H9 (cell line): ENCODE data around the gene STAP2. TPM values are rescaled to one million over a fixed set of nuclear protein-coding genes. Genes with fewer than 3 reads are reported as not detected.
"Not testable (repeated sequence)": the region's sequence is repeated elsewhere in the genome, so short reads cannot be mapped to it uniquely, and the experiment has no call there.

Experiments used
- DNase-seq: peaks from one replicate; pipeline ENCODE4 v3.0.0-alpha.2; 2017
- H2AFZ ChIP-seq: one replicate; pipeline ENCODE4 v1.6.1; 2013; ENCODE audit warnings: mild to moderate bottlenecking, low read length, control low read depth, moderate library complexity
- H2AK5ac ChIP-seq: 2 replicates; pipeline ENCODE4 v1.6.1; 2013; ENCODE audit warnings: low read length, control low read depth, mixed read lengths; ENCODE audit not compliant: insufficient read length
- H2BK120ac ChIP-seq: one replicate; pipeline ENCODE4 v1.6.1; 2013; ENCODE audit warnings: low read depth, mild to moderate bottlenecking, low read length, control low read depth, inconsistent platforms; ENCODE audit not compliant: poor library complexity, severe bottlenecking
- H2BK12ac ChIP-seq: 2 replicates; pipeline ENCODE4 v1.6.1; 2013; ENCODE audit warnings: low read length, control low read depth, mixed read lengths, low read depth; ENCODE audit not compliant: insufficient read length
- H2BK15ac ChIP-seq: 2 replicates; pipeline ENCODE4 v1.6.1; 2013; ENCODE audit warnings: low read depth, low read length, control low read depth
- H2BK20ac ChIP-seq: one replicate; pipeline ENCODE4 v1.6.1; 2013; ENCODE audit warnings: low read depth, mild to moderate bottlenecking, low read length, control low read depth, inconsistent platforms; ENCODE audit not compliant: poor library complexity, severe bottlenecking
- H2BK5ac ChIP-seq: 2 replicates; pipeline ENCODE4 v1.6.1; 2013; ENCODE audit warnings: low read length, control low read depth, mixed read lengths; ENCODE audit not compliant: insufficient read length
- H3K14ac ChIP-seq: 2 replicates; pipeline ENCODE4 v1.6.1; 2013; ENCODE audit warnings: low read length, control low read depth; ENCODE audit not compliant: insufficient read depth
- H3K18ac ChIP-seq: 2 replicates; pipeline ENCODE4 v1.6.1; 2013; ENCODE audit warnings: low read depth, mild to moderate bottlenecking, mixed read lengths, low read length, control low read depth; ENCODE audit not compliant: insufficient read length
- H3K23ac ChIP-seq: 2 replicates; pipeline ENCODE4 v1.6.1; 2013; ENCODE audit warnings: low read length, control low read depth, mixed read lengths, low read depth; ENCODE audit not compliant: insufficient read length
- H3K23me2 ChIP-seq: 2 replicates; pipeline ENCODE4 v1.6.1; 2013; ENCODE audit warnings: low read depth, mild to moderate bottlenecking, mixed read lengths, low read length, control low read depth; ENCODE audit not compliant: insufficient read length, poor library complexity, severe bottlenecking
- H3K27ac ChIP-seq: 2 replicates; pipeline ENCODE4 v1.5.1; 2013; ENCODE audit warnings: low read length, control low read depth, mixed read lengths, low read depth; ENCODE audit not compliant: insufficient read length
- H3K27me3 ChIP-seq: 2 replicates; pipeline ENCODE4 v1.6.1; 2013; ENCODE audit warnings: low read length, control low read depth, inconsistent platforms; ENCODE audit not compliant: insufficient read depth
- H3K4ac ChIP-seq: 2 replicates; pipeline ENCODE4 v1.6.1; 2013; ENCODE audit warnings: low read depth, mild to moderate bottlenecking, control low read depth, inconsistent platforms, low read length, moderate library complexity
- H3K4me1 ChIP-seq: 2 replicates; pipeline ENCODE4 v1.6.1; 2013; ENCODE audit warnings: low read length, control low read depth, inconsistent platforms; ENCODE audit not compliant: insufficient read depth
- H3K4me2 ChIP-seq: 2 replicates; pipeline ENCODE4 v1.6.1; 2013; ENCODE audit warnings: low read length, control low read depth, mixed read lengths; ENCODE audit not compliant: insufficient read length, insufficient read depth
- H3K56ac ChIP-seq: 2 replicates; pipeline ENCODE4 v1.6.1; 2013; ENCODE audit warnings: low read depth, mild to moderate bottlenecking, mixed read lengths, low read length, control low read depth; ENCODE audit not compliant: insufficient read length
- H3K79me1 ChIP-seq: 2 replicates; pipeline ENCODE4 v1.6.1; 2013; ENCODE audit warnings: low read depth, mild to moderate bottlenecking, moderate library complexity, low read length, control low read depth, inconsistent platforms; ENCODE audit not compliant: insufficient read depth, poor library complexity, severe bottlenecking
- H3K79me2 ChIP-seq: 2 replicates; pipeline ENCODE4 v1.6.1; 2013; ENCODE audit warnings: low read length, control low read depth, inconsistent platforms; ENCODE audit not compliant: insufficient read depth
- H3K9ac ChIP-seq: 2 replicates; pipeline ENCODE4 v1.6.1; 2013; ENCODE audit warnings: low read length, control low read depth, mixed read lengths; ENCODE audit not compliant: insufficient read length; ENCODE audit errors: extremely low read depth
- H3K9me3 ChIP-seq: one replicate; pipeline ENCODE4 v1.6.1; 2013; ENCODE audit warnings: low read depth, low read length, inconsistent platforms; ENCODE audit not compliant: control insufficient read depth
- H3T11ph ChIP-seq: one replicate; pipeline ENCODE4 v1.6.1; 2013; ENCODE audit warnings: mild to moderate bottlenecking, low read length, control low read depth, inconsistent platforms
- H4K20me1 ChIP-seq: one replicate; pipeline ENCODE4 v1.6.1; 2013; ENCODE audit not compliant: control insufficient read depth, insufficient read length, insufficient read depth
- H4K5ac ChIP-seq: 2 replicates; pipeline ENCODE4 v1.6.1; 2013; ENCODE audit warnings: low read depth, mild to moderate bottlenecking, mixed read lengths, low read length, control low read depth; ENCODE audit not compliant: insufficient read length
- H4K8ac ChIP-seq: replicated peaks from 2 replicates; pipeline ENCODE4 v1.6.1; 2013; ENCODE audit warnings: low read length, control low read depth, mixed read lengths, low read depth; ENCODE audit not compliant: insufficient read length
- H4K91ac ChIP-seq: 2 replicates; pipeline ENCODE4 v1.6.1; 2013; ENCODE audit warnings: low read depth, mild to moderate bottlenecking, moderate library complexity, mixed read lengths, low read length, control low read depth; ENCODE audit not compliant: insufficient read length
- H3K27ac Mint-ChIP-seq, 3 experiments: 2 replicates in 2 of 3; 3 replicates in 1 of 3; pipeline ENCODE4 v1.8.0; 2020 to 2021; ENCODE audit warnings: mixed read lengths in 3 of 3, mild to moderate bottlenecking in 1 of 3, moderate library complexity in 1 of 3
- H3K27me3 Mint-ChIP-seq: 2 replicates; pipeline ENCODE4 v1.8.0; 2021; ENCODE audit warnings: low read depth, mild to moderate bottlenecking, moderate library complexity, mixed read lengths
- H3K36me3 Mint-ChIP-seq, 3 experiments: 2 replicates in 2 of 3; 3 replicates in 1 of 3; pipeline ENCODE4 v1.8.0; 2020 to 2021; ENCODE audit warnings: low read depth in 3 of 3, mixed read lengths in 3 of 3; ENCODE audit not compliant: insufficient read depth in 1 of 3
- H3K4me1 Mint-ChIP-seq, 2 experiments: 2 replicates each; pipeline ENCODE4 v1.8.0; 2020; ENCODE audit warnings: mixed read lengths in 2 of 2
- H3K4me3 Mint-ChIP-seq, 2 experiments: 2 replicates in 1 of 2; 3 replicates in 1 of 2; pipeline ENCODE4 v1.8.0; 2020 to 2021; ENCODE audit warnings: mild to moderate bottlenecking in 2 of 2, mixed read lengths in 2 of 2, moderate library complexity in 1 of 2
- H3K9me3 Mint-ChIP-seq, 2 experiments: 2 replicates in 1 of 2; 3 replicates in 1 of 2; pipeline ENCODE4 v1.8.0; 2020; ENCODE audit warnings: mild to moderate bottlenecking in 2 of 2, mixed read lengths in 2 of 2, moderate library complexity in 1 of 2
- WGBS: extraction: QIAGEN DNeasy Blood & Tissue Kit; methylation state at CpG from one replicate; pipeline ENCODE4 v1.1.7; 2013; ENCODE audit warnings: missing lambda C conversion rate, low lambda C conversion rate, mixed read lengths; ENCODE audit not compliant: insufficient read length; ENCODE audit errors: extremely low coverage; 5-methylcytosine and 5-hydroxymethylcytosine counted together
- total RNA-seq: library from RNA; stranded (reverse); gene quantifications from 2 replicates; pipeline ENCODE4 v1.2.1, GENCODE V29; 2021
- TF ChIP-seq, protein P1 (sequence below): fragments of 200-600 bp; sonication (generic); conservative IDR thresholded peaks from 3 replicates; pipeline ENCODE4 v1.8.0; 2021; ENCODE audit warnings: antibody characterized with exemption, mild to moderate bottlenecking

Gene STAP2
- total RNA-seq, 1 experiment from 2014 or later: 20.2 TPM

DNA sequence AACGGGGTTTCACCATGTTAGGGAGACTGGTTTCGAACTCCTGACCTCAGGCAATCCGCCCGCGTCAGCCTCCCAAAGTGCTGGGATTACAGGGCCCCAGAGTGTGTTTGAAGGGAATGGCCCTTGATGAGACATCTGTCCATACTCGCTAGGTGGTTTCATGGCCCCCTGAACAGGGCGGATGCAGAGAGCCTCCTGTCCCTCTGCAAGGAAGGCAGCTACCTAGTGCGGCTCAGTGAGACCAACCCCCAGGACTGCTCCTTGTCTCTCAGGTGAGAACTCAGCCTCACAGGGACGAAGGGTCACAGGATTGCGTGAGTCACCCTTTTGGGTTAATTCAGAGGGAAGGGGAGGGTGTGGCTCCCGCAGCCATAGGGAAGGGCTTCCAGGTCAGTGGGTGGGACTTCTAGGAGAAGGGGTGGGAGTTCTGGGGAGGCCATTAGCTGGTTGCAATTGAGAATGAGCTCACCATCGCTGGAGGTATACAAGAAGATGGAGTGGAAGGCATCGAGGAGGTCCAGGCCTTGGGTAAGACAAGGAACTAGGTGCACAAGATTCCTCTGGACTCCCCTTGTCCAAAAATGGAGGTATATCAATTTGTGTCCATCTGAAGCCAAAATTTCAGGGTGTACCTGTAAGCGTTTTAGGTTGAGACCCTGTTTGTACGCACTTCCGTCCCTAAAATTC lies 50.4 kb downstream of the STAP2 start:
- DNase-seq: peak; percentile 78
- Mint-ChIP-seq H3K9me3 (no peaks in the 10 kb centered on the region; a peak in 1 of 5 replicates), H3K27me3 (peaks cover 26% of the 10 kb centered on the region), H3K4me1 (peaks cover 2 to 16% of the 10 kb centered on the region in 2 experiments), H3K4me3 (no peak overlapping the region; a peak in 1 of 5 replicates), H3K27ac (no peak overlapping the region; a peak in 1 of 7 replicates), H3K36me3 (no peaks in the 10 kb centered on the region)
- H3K56ac ChIP-seq: no peak overlapping the region
- H4K20me1 ChIP-seq: no peaks in the 10 kb centered on the region
- H2BK15ac ChIP-seq: no peak overlapping the region
- H3K27me3 ChIP-seq: no peaks in the 10 kb centered on the region
- no peak overlapping the region for H4K5ac ChIP-seq
- H2BK12ac ChIP-seq: no peak overlapping the region
- H2BK5ac ChIP-seq: no peak overlapping the region
- H3K79me1 ChIP-seq: no peaks in the 10 kb centered on the region
- no peak overlapping the region for H3K23ac ChIP-seq
- no CpG with 5 or more reads among the region's 16 CpGs for WGBS
- no peak overlapping the region for H2BK120ac ChIP-seq
- no peak overlapping the region for H3T11ph ChIP-seq
- H3K4me2 ChIP-seq: no peak overlapping the region
- H3K14ac ChIP-seq: no peak overlapping the region
- H3K79me2 ChIP-seq: no peaks in the 10 kb centered on the region
- no peak overlapping the region for H3K4ac ChIP-seq
- no peaks in the 10 kb centered on the region for H3K4me1 ChIP-seq
- H4K91ac ChIP-seq: no peak overlapping the region
- H2AFZ ChIP-seq: no peak overlapping the region
- H2BK20ac ChIP-seq: no peak overlapping the region
- no peak overlapping the region for H4K8ac ChIP-seq
- no peak overlapping the region for H3K27ac ChIP-seq
- H3K9ac ChIP-seq: no peak overlapping the region
- H3K18ac ChIP-seq: no peak overlapping the region
- no peak overlapping the region for H2AK5ac ChIP-seq
- no peaks in the 10 kb centered on the region for H3K23me2 ChIP-seq
- TF ChIP-seq, protein P1, sequence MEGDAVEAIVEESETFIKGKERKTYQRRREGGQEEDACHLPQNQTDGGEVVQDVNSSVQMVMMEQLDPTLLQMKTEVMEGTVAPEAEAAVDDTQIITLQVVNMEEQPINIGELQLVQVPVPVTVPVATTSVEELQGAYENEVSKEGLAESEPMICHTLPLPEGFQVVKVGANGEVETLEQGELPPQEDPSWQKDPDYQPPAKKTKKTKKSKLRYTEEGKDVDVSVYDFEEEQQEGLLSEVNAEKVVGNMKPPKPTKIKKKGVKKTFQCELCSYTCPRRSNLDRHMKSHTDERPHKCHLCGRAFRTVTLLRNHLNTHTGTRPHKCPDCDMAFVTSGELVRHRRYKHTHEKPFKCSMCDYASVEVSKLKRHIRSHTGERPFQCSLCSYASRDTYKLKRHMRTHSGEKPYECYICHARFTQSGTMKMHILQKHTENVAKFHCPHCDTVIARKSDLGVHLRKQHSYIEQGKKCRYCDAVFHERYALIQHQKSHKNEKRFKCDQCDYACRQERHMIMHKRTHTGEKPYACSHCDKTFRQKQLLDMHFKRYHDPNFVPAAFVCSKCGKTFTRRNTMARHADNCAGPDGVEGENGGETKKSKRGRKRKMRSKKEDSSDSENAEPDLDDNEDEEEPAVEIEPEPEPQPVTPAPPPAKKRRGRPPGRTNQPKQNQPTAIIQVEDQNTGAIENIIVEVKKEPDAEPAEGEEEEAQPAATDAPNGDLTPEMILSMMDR: no peak
- H3K9me3 ChIP-seq: no peaks in the 10 kb centered on the region

DNA sequence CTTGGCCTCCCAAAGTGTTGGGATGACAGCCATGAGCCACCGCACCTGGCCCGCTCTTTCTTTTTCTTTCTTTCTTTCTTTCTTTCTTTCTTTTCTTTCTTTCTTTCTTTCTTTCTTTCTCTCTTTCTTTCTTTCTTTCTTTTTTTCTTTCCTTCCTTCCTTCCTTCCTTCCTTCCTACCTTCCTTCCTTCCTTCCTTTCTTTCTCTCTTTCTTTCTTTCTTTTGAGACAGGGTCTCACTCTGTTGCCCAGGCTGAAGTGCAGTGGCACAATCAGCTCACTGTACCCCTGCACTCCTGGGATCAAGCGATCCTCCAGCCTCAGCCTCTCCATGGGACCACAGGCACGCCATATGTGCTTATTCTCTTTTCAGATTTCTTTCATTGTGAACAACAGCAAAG lies 52.5 kb downstream of the STAP2 start:
- H4K5ac ChIP-seq, H3K9me3 Mint-ChIP-seq, H3T11ph ChIP-seq, H3K4ac ChIP-seq, H3K27me3 ChIP-seq, H3K56ac ChIP-seq, H3K23me2 ChIP-seq, H3K4me3 Mint-ChIP-seq, H4K91ac ChIP-seq, H3K9ac ChIP-seq, H3K79me1 ChIP-seq, H2BK5ac ChIP-seq, H3K79me2 ChIP-seq, H3K27ac ChIP-seq, H4K8ac ChIP-seq, H2BK20ac ChIP-seq, H3K4me1 ChIP-seq, H2BK15ac ChIP-seq, H4K20me1 ChIP-seq, H2AK5ac ChIP-seq, H3K23ac ChIP-seq, H3K9me3 ChIP-seq, DNase-seq, H3K14ac ChIP-seq, H3K36me3 Mint-ChIP-seq, H3K18ac ChIP-seq, H2BK12ac ChIP-seq, H2AFZ ChIP-seq, H3K4me2 ChIP-seq, H3K27ac Mint-ChIP-seq, H2BK120ac ChIP-seq: not testable (repeated sequence)
- H3K4me1 Mint-ChIP-seq: peaks cover 2 to 15% of the 10 kb centered on the region in 2 experiments
- no CpG with 5 or more reads among the region's 4 CpGs for WGBS
- H3K27me3 Mint-ChIP-seq: peaks cover 46% of the 10 kb centered on the region
